ENCODE results near the gene SAAL1.
"Not testable (repeated sequence)": the region's sequence is repeated elsewhere in the genome, so short reads cannot be mapped to it uniquely, and the experiment has no call there.

Gene SAAL1

GRCh38 chr11:18105802-18106574 is at the start of gene SAAL1:
Gene SAAL1 (minus strand): TSS chr11:18106082. CDS start chr11:18106041, 41 bp downstream.
- DNase-seq = peak; percentile 93 to 95

- DNase-seq = no peak
Measured at GRCh38 chr11:18151581-18151980, 45.7 kb upstream of the SAAL1 start.

- no peak for DNase-seq
Measured at GRCh38 chr11:18145837-18146236, 40.0 kb upstream of the SAAL1 start.

- DNase-seq = no peak
Measured at GRCh38 chr11:18145025-18145424, 39.1 kb upstream of the SAAL1 start.

GRCh38 chr11:18144243-18144642 is 38.4 kb upstream of the SAAL1 start:
- DNase-seq = no peak

- DNase-seq = no peak
Measured at GRCh38 chr11:18140145-18140544, 34.3 kb upstream of the SAAL1 start.

GRCh38 chr11:18137186-18137800 is 31.4 kb upstream of the SAAL1 start:
- DNase-seq = no peak

- no peak for DNase-seq
Measured at GRCh38 chr11:18135308-18135707, 29.4 kb upstream of the SAAL1 start.

GRCh38 chr11:18132341-18132740 is 26.5 kb upstream of the SAAL1 start, which contains the start of gene MRGPRX3:
Gene MRGPRX3 (plus strand): TSS chr11:18132571. CDS start chr11:18137203, 4,632 bp downstream.
- no peak for DNase-seq

- not testable (repeated sequence) for DNase-seq
Measured at GRCh38 chr11:18131115-18131514, 25.2 kb upstream of the SAAL1 start.

GRCh38 chr11:18121331-18121828 is 15.5 kb upstream of the SAAL1 start:
- not testable (repeated sequence) for DNase-seq

- DNase-seq = peak; percentile 71 to 75
Measured at GRCh38 chr11:18115360-18116127, 9.7 kb upstream of the SAAL1 start.

GRCh38 chr11:18111005-18111404 is 5.1 kb upstream of the SAAL1 start:
- no peak for DNase-seq

GRCh38 chr11:18108254-18108653 is 2.4 kb upstream of the SAAL1 start:
- no peak for DNase-seq

- no peak for DNase-seq
Measured at GRCh38 chr11:18106688-18107087, 806 bp upstream of the SAAL1 start.

- no peak for DNase-seq
Measured at GRCh38 chr11:18105086-18105801, 638 bp downstream of the SAAL1 start.

- DNase-seq = peak in 1 of 2 experiments; percentile 34
Measured at GRCh38 chr11:18100926-18101656, 4.8 kb downstream of the SAAL1 start.

- no peak for DNase-seq
Measured at GRCh38 chr11:18093959-18094358, 11.9 kb downstream of the SAAL1 start.

- DNase-seq = no peak
Measured at GRCh38 chr11:18091731-18092130, 14.2 kb downstream of the SAAL1 start.

- no peak for DNase-seq
Measured at GRCh38 chr11:18088966-18089365, 16.9 kb downstream of the SAAL1 start.

- DNase-seq = no peak
Measured at GRCh38 chr11:18088366-18088765, 17.5 kb downstream of the SAAL1 start.

GRCh38 chr11:18081551-18081950 is 24.3 kb downstream of the SAAL1 start:
- DNase-seq = no peak
